IMR-90 (cell line): ENCODE measurements around the gene ZNF366. TPM values are rescaled to one million over a fixed set of nuclear protein-coding genes. Genes with fewer than 3 reads are reported as not detected.

Experiments used
- ATAC-seq: fragments of 200-7000 bp; cut with Tn5 transposase; 2 replicates; pipeline ENCODE4 v1.9.1; 2020; ENCODE audit warnings: low read depth, mild to moderate bottlenecking, moderate library complexity
- BruUV-seq: library from RNA; stranded (reverse); fragments of 400-500 nt; replicated peaks from 2 replicates; lab custom pipeline; 2021; lab: Mats Ljungman, UMichigan
- CTCF ChIA-PET: fragments of 300-600 bp; formaldehyde crosslinking; extraction: SDS; loops from one replicate; lab custom pipeline; 2021; ENCODE audit warnings: antibody characterized with exemption; lab: Yijun Ruan, JAX
- POLR2A ChIA-PET: fragments of 300-600 bp; sonication (Branson Sonifier 250); formaldehyde crosslinking; loops from one replicate; lab custom pipeline; 2022; ENCODE audit warnings: antibody characterized with exemption; ENCODE audit not compliant: unreplicated experiment; lab: Charles Lee
- DNase-seq: peaks from one replicate; pipeline ENCODE4 v3.0.0; 2013
- H2AFZ ChIP-seq: replicated peaks from 2 replicates; pipeline ENCODE3; 2013; ENCODE audit warnings: low read length, mild to moderate bottlenecking; ENCODE audit not compliant: poor library complexity
- H2AK5ac ChIP-seq: 2 replicates; pipeline ENCODE4 v1.6.1; 2013; ENCODE audit warnings: low read depth, low read length, inconsistent platforms
- H2AK9ac ChIP-seq: replicated peaks from 2 replicates; pipeline ENCODE3; 2013; ENCODE audit warnings: mild to moderate bottlenecking, low read depth, low read length, moderate library complexity; ENCODE audit not compliant: poor library complexity
- H2BK120ac ChIP-seq: 2 replicates; pipeline ENCODE4 v1.6.1; 2013; ENCODE audit warnings: low read depth, low read length, inconsistent platforms
- H2BK15ac ChIP-seq: 3 replicates; pipeline ENCODE4 v1.6.1; 2013; ENCODE audit warnings: low read depth, low read length, inconsistent platforms
- H2BK20ac ChIP-seq: 2 replicates; pipeline ENCODE4 v1.6.1; 2013; ENCODE audit warnings: low read depth, mild to moderate bottlenecking, inconsistent platforms, low read length, moderate library complexity
- H2BK5ac ChIP-seq: 2 replicates; pipeline ENCODE4 v1.6.1; 2013; ENCODE audit warnings: mild to moderate bottlenecking, low read depth, low read length, inconsistent platforms; ENCODE audit not compliant: poor library complexity, severe bottlenecking
- H3K14ac ChIP-seq: replicated peaks from 2 replicates; pipeline ENCODE4 v1.6.1; 2013; ENCODE audit warnings: low read depth, low read length, inconsistent platforms
- H3K18ac ChIP-seq: 2 replicates; pipeline ENCODE4 v1.6.1; 2013; ENCODE audit warnings: low read depth, low read length, control low read depth
- H3K23ac ChIP-seq: 2 replicates; pipeline ENCODE4 v1.6.1; 2013; ENCODE audit warnings: low read depth, low read length, inconsistent platforms
- H3K27ac ChIP-seq: 2 replicates; pipeline ENCODE4 v1.5.1; 2013; ENCODE audit warnings: mild to moderate bottlenecking, control low read depth, low read length; ENCODE audit not compliant: insufficient read depth
- H3K27me3 ChIP-seq: 2 replicates; pipeline ENCODE4 v1.6.1; 2013; ENCODE audit warnings: low read length; ENCODE audit not compliant: control insufficient read depth, insufficient read depth
- H3K36me3 ChIP-seq: 2 replicates; pipeline ENCODE4 v1.6.1; 2013; ENCODE audit warnings: low read length, mixed read lengths; ENCODE audit not compliant: control insufficient read depth, insufficient read depth
- H3K4ac ChIP-seq: 2 replicates; pipeline ENCODE4 v1.6.1; 2013; ENCODE audit warnings: low read depth, low read length, inconsistent platforms
- H3K4me1 ChIP-seq: 2 replicates; pipeline ENCODE4 v1.6.1; 2013; ENCODE audit warnings: low read length, mixed read lengths; ENCODE audit not compliant: control insufficient read depth, insufficient read depth
- H3K4me2 ChIP-seq: 2 replicates; pipeline ENCODE4 v1.6.1; 2013; ENCODE audit warnings: low read depth, mild to moderate bottlenecking, control low read depth, low read length, moderate library complexity
- H3K4me3 ChIP-seq: 2 replicates; pipeline ENCODE4 v1.5.1; 2013; ENCODE audit warnings: low read depth, mild to moderate bottlenecking, control low read depth, low read length, moderate library complexity; ENCODE audit not compliant: insufficient read depth
- H3K56ac ChIP-seq: 2 replicates; pipeline ENCODE4 v1.6.1; 2013; ENCODE audit warnings: low read length, inconsistent platforms; ENCODE audit not compliant: insufficient read depth; ENCODE audit errors: extremely low read depth
- H3K79me1 ChIP-seq, 2 experiments: 2 replicates each; pipeline ENCODE4 v1.6.1; 2013; ENCODE audit warnings: low read length in 2 of 2, inconsistent platforms in 1 of 2, low read depth in 1 of 2
- H3K9ac ChIP-seq: 2 replicates; pipeline ENCODE4 v1.6.1; 2013; ENCODE audit warnings: low read depth, low read length, control low read depth
- H3K9me1 ChIP-seq: 2 replicates; pipeline ENCODE4 v1.6.1; 2013; ENCODE audit warnings: low read length, inconsistent platforms; ENCODE audit not compliant: insufficient read depth
- H3K9me3 ChIP-seq: 2 replicates; pipeline ENCODE4 v1.6.1; 2013; ENCODE audit warnings: low read length; ENCODE audit not compliant: control insufficient read depth, insufficient read depth
- H4K20me1 ChIP-seq: 2 replicates; pipeline ENCODE4 v1.6.1; 2013; ENCODE audit warnings: low read length, inconsistent platforms; ENCODE audit not compliant: insufficient read depth
- H4K5ac ChIP-seq: 2 replicates; pipeline ENCODE4 v1.6.1; 2013; ENCODE audit warnings: mild to moderate bottlenecking, low read depth, low read length, control low read depth
- H4K8ac ChIP-seq, 2 experiments: 2 replicates each; pipeline ENCODE4 v1.6.1; 2013; ENCODE audit warnings: low read depth in 2 of 2, low read length in 2 of 2, control low read depth in 1 of 2, inconsistent platforms in 1 of 2
- H4K91ac ChIP-seq: 2 replicates; pipeline ENCODE4 v1.6.1; 2013; ENCODE audit warnings: low read depth, low read length, inconsistent platforms; ENCODE audit not compliant: insufficient read depth
- BHLHE40 ChIP-seq: fragments of 150-350 bp; IDR thresholded peaks from 2 replicates; pipeline ENCODE4 v1.6.1; 2016; ENCODE audit warnings: mild to moderate bottlenecking, low read depth, low read length
- CEBPB ChIP-seq: IDR thresholded peaks from 2 replicates; pipeline ENCODE4 v1.6.1; 2012; ENCODE audit warnings: low read depth, low read length, improper control_type of control experiment
- CHD1 ChIP-seq: IDR thresholded peaks from 2 replicates; pipeline ENCODE4 v1.6.1; 2012; ENCODE audit warnings: low read depth, low read length, improper control_type of control experiment
- CTCF ChIP-seq: conservative IDR thresholded peaks from 2 replicates; pipeline ENCODE4 v1.5.1; 2012; ENCODE audit warnings: mild to moderate bottlenecking, low read depth, low read length, improper control_type of control experiment
- ELK1 ChIP-seq: fragments of 150-350 bp; IDR thresholded peaks from 2 replicates; pipeline ENCODE4 v1.6.1; 2016; ENCODE audit warnings: low read depth, mild to moderate bottlenecking, low read length, moderate library complexity, borderline replicate concordance
- MAFK ChIP-seq: IDR thresholded peaks from 2 replicates; pipeline ENCODE4 v1.6.1; 2012; ENCODE audit warnings: low read depth, low read length, improper control_type of control experiment
- MXI1 ChIP-seq: IDR thresholded peaks from 2 replicates; pipeline ENCODE4 v1.6.1; 2012; ENCODE audit warnings: low read depth, mild to moderate bottlenecking, low read length, moderate library complexity, borderline replicate concordance
- NFE2L2 ChIP-seq: fragments of 150-350 bp; IDR thresholded peaks from 2 replicates; pipeline ENCODE4 v1.6.1; 2016; ENCODE audit warnings: low read depth, mild to moderate bottlenecking, low read length
- RAD21 ChIP-seq: IDR thresholded peaks from 2 replicates; pipeline ENCODE4 v1.6.1; 2012; ENCODE audit warnings: low read length, improper control_type of control experiment
- RCOR1 ChIP-seq: IDR thresholded peaks from 2 replicates; pipeline ENCODE4 v1.6.1; 2012; ENCODE audit warnings: mild to moderate bottlenecking, low read length, improper control_type of control experiment; ENCODE audit not compliant: insufficient replicate concordance
- RFX5 ChIP-seq: IDR thresholded peaks from 2 replicates; pipeline ENCODE4 v1.8.0; 2012; ENCODE audit warnings: low read depth, mild to moderate bottlenecking, low read length, moderate library complexity
- SMC3 ChIP-seq: fragments of 150-350 bp; IDR thresholded peaks from 2 replicates; pipeline ENCODE4 v1.6.1; 2016; ENCODE audit warnings: low read depth, mild to moderate bottlenecking, antibody characterized with exemption, low read length, moderate library complexity
- USF2 ChIP-seq: fragments of 150-350 bp; IDR thresholded peaks from 2 replicates; pipeline ENCODE4 v1.6.1; 2017; ENCODE audit warnings: mild to moderate bottlenecking, antibody characterized with exemption, low read length, low read depth
- dilution Hi-C: fragments of 300-500 bp; cut with HindIII; formaldehyde crosslinking; loops from one replicate; pipeline ENCODE4 v1.14.3; 2018; ENCODE audit warnings: low sequenced_read_pairs; ENCODE audit not compliant: unreplicated experiment
- in situ Hi-C: fragments of 300-500 bp; cut with MboI; formaldehyde crosslinking; loops from 3 replicates; pipeline ENCODE4 v1.14.3; 2019; ENCODE audit warnings: low sequenced_read_pairs, inconsistent platforms, mixed read lengths
- intact Hi-C: fragments of 100-400 bp; cut with micrococcal nuclease; formaldehyde crosslinking; loops from 2 replicates; pipeline ENCODE4 v1.10.0; 2022
- polyA plus RNA-seq, 3 experiments: library from polyadenylated mRNA; depleted of rRNA; stranded (reverse); fragments of >200 nt; gene quantifications; 2 replicates each; pipeline ENCODE4 v1.2.3, GENCODE V29; 2012; ENCODE audit warnings: low replicate concordance in 1 of 3
- total RNA-seq: library from RNA; depleted of rRNA; stranded (reverse); fragments of >200 nt; gene quantifications from 2 replicates; pipeline ENCODE4 v1.2.3, GENCODE V29; 2012

ZNF366 gene
- total and polyA plus RNA-seq, 2 of the 4 experiments (the other 2 are of a cell fraction): not detected

GRCh38 chr5:72519111-72519510 is 11.9 kb upstream of the ZNF366 start:
- H3K36me3 ChIP-seq: no peaks in the 10 kb centered on the region
- ChIA-PET POLR2A (no interaction called here), CTCF (no interaction called here)

More at GRCh38 chr5:72519111-72519510, 11.9 kb upstream of the ZNF366 start:
- no peak overlapping the region for H4K5ac ChIP-seq
- no peak overlapping the region for H3K4ac ChIP-seq
- H2AK5ac ChIP-seq: no peak overlapping the region
- no peak overlapping the region for H4K8ac ChIP-seq
- no peak overlapping the region for H2BK120ac ChIP-seq
- H3K4me3 ChIP-seq: no peak overlapping the region
- intact Hi-C loops: no loop called here
- no peaks in the 10 kb centered on the region; the same call in 1 of the 2 replicates for H3K4me1 ChIP-seq
- no peaks in the 10 kb centered on the region for H3K9me3 ChIP-seq
- no peaks in the 10 kb centered on the region for H4K20me1 ChIP-seq
- DNase-seq (no peak), ATAC-seq (no peak)
- dilution Hi-C loops: no loop called here
- H3K18ac ChIP-seq: no peak overlapping the region
- H3K14ac ChIP-seq: no peak overlapping the region
- no peak overlapping the region for H2AFZ ChIP-seq
- no peak overlapping the region for H3K56ac ChIP-seq
- no peak overlapping the region for H3K9ac ChIP-seq
- H2BK5ac ChIP-seq: no peak overlapping the region
- no peak overlapping the region for H3K27ac ChIP-seq
- no peaks in the 10 kb centered on the region for H3K9me1 ChIP-seq
- BruUV-seq: no TSS peak
- H4K91ac ChIP-seq: no peak overlapping the region
- no peak overlapping the region for H2BK15ac ChIP-seq
- no peaks in the 10 kb centered on the region for H3K27me3 ChIP-seq
- H3K79me1 ChIP-seq: no peaks in the 10 kb centered on the region
- no peak overlapping the region for H3K23ac ChIP-seq
- in situ Hi-C loops: loop anchor here (25.0 kb wide), 1 partner anchor 157 kb away; no protein-coding TSS in a partner anchor
- no peak overlapping the region for H2AK9ac ChIP-seq
- no peak overlapping the region for H3K4me2 ChIP-seq
- no peak overlapping the region for H2BK20ac ChIP-seq
- no peak for TF ChIP-seq MAFK
- TF ChIP-seq ELK1: no peak
- TF ChIP-seq SMC3: no peak
- TF ChIP-seq RFX5: no peak
- TF ChIP-seq NFE2L2: no peak
- TF ChIP-seq BHLHE40: no peak
- no peak for TF ChIP-seq CEBPB
- no peak for TF ChIP-seq USF2
- no peak for TF ChIP-seq CHD1
- TF ChIP-seq CTCF: no peak
- TF ChIP-seq MXI1: no peak
- no peak for TF ChIP-seq RAD21
- no peak for TF ChIP-seq RCOR1
